Measurements from ENCODE around the gene KLK3. TPM values are rescaled to one million over a fixed set of nuclear protein-coding genes. Genes with fewer than 3 reads are reported as not detected.

KLK3 gene
- total and polyA plus RNA-seq, 2 experiments from 2014 or later = 0.19 TPM; not detected in 1

- Mint-ChIP-seq H3K27me3 (ENCODE audit: insufficient read depth, low read depth, poor library complexity) (peaks cover 34% of the 10 kb centered on the region), H3K27ac (no peak overlapping the region), H3K4me1 (peaks cover 32% of the 10 kb centered on the region), H3K9me3 (peaks cover 6% of the 10 kb centered on the region; the same call in 1 of the 3 replicates), H3K36me3 (ENCODE audit: low read depth) (peaks cover 3% of the 10 kb centered on the region; the same call in 1 of the 3 replicates), H3K4me3 (no peak overlapping the region; the same call in 2 of the 3 replicates)
- DNase-seq (ENCODE audit: low spot score) (no peak), ATAC-seq (no peak)
- Histone ChIP-seq H3K9me2 (ENCODE audit: insufficient read depth) (no peaks in the 10 kb centered on the region), H3K79me2 (replicated peaks; ENCODE audit: insufficient read depth) (no peaks in the 10 kb centered on the region), H2AFZ (no peak overlapping the region), H3K4me3 (no peak overlapping the region; the same call in 1 of the 2 replicates), H3K4me1 (ENCODE audit: insufficient read depth) (peaks cover 23% of the 10 kb centered on the region), H3K4me2 (peak overlapping the region; percentile 82; the same call in 1 of the 2 replicates), H4K20me1 (replicated peaks; ENCODE audit: insufficient read depth) (no peaks in the 10 kb centered on the region), H3K27me3 (ENCODE audit: insufficient read depth) (peaks cover 45% of the 10 kb centered on the region), H3K27ac (ENCODE audit: low read depth) (no peak overlapping the region), H3F3A (replicated peaks; ENCODE audit: low read depth) (no peaks in the 10 kb centered on the region), H3K36me3 (ENCODE audit: insufficient read depth) (no peaks in the 10 kb centered on the region)
- TF ChIP-seq CREB1 (CRISPR knock-in tag; IDR thresholded peaks at IDR 0.05; ENCODE audit: low read depth) (no peak), EZH2 (IDR thresholded peaks at IDR 0.05; ENCODE audit: low read depth, unreplicated experiment) (no peak), ZNF462 (CRISPR knock-in tag; IDR thresholded peaks at IDR 0.05) (no peak), ETS1 (IDR thresholded peaks at IDR 0.05) (no peak), CTCF (conservative IDR thresholded peaks at IDR 0.05; ENCODE audit: low read depth in 2 of 2) (no peak), STAT1 (IDR thresholded peaks at IDR 0.05; ENCODE audit: unreplicated experiment) (no peak), POLR2AphosphoS5 (IDR thresholded peaks at IDR 0.05; ENCODE audit: low read depth) (no peak), ZNF114 (CRISPR knock-in tag; IDR thresholded peaks at IDR 0.05) (no peak), ZNF331 (CRISPR knock-in tag; IDR thresholded peaks at IDR 0.05; ENCODE audit: low read depth) (no peak), EZH2phosphoT487 (IDR thresholded peaks at IDR 0.05; ENCODE audit: unreplicated experiment) (no peak), REST (IDR thresholded peaks at IDR 0.05; ENCODE audit: unreplicated experiment) (no peak)
These were observed 33.1 kb upstream of the KLK3 start for GRCh38 chr19:50821622-50822021.

Data from GM23338 (cell line).